Measurements from ENCODE around the gene AGRN. TPM values are rescaled to one million over a fixed set of nuclear protein-coding genes. Genes with fewer than 3 reads are reported as not detected.

AGRN gene
- total RNA-seq, 1 experiment from 2014 or later = 134 TPM

- Histone ChIP-seq H3K36me3 (ENCODE audit: control insufficient read depth in 1 of 2, insufficient read depth in 2 of 2, low read length in 2 of 2) (peaks cover 16 to 40% of the 10 kb centered on the region in 2 experiments; a peak in 3 of 4 replicates), H2AFZ (ENCODE audit: low read depth, low read length, poor library complexity, severe bottlenecking) (no peak overlapping the region), H3K9me3 (ENCODE audit: control insufficient read depth in 1 of 2, insufficient read depth in 1 of 2, low read depth in 1 of 2, low read length in 2 of 2) (no peaks in the 10 kb centered on the region), H3K9me2 (ENCODE audit: insufficient read depth) (no peaks in the 10 kb centered on the region), H3K79me2 (ENCODE audit: insufficient read depth, low read length) (peaks cover 4% of the 10 kb centered on the region; the same call in 1 of the 2 replicates), H3K9ac (ENCODE audit: low read length) (no peak overlapping the region), H3K27me3 (ENCODE audit: insufficient read depth, low read length) (no peaks in the 10 kb centered on the region), H4K20me1 (ENCODE audit: insufficient read depth) (no peaks in the 10 kb centered on the region), H3K4me1 (ENCODE audit: control insufficient read depth in 1 of 2, insufficient read depth in 2 of 2, low read length in 2 of 2) (no peaks in the 10 kb centered on the region), H3K4me3 (replicated peaks in 1 of 2; ENCODE audit: low read depth in 1 of 2, low read length in 2 of 2) (no peak overlapping the region), H3K27ac (ENCODE audit: low read depth, low read length) (no peak overlapping the region), H3K4me2 (ENCODE audit: low read length) (no peak overlapping the region)
- ChIA-PET CTCF (no interaction called here), POLR2A (no interaction called here), RAD21 (ENCODE audit: low non-redundant PET in 1 of 2, low total read pairs in 2 of 2, uncharacterized antibody in 2 of 2, unreplicated experiment in 2 of 2) (no interaction called here)
- ATAC-seq (no peak), DNase-seq (ENCODE audit: low read depth, low spot score) (no peak)
- no TSS peak for BruUV-seq (replicated peaks)
- intact Hi-C loops (cut with micrococcal nuclease) = no loop called here
- no peak for TF ChIP-seq ZNF274 (IDR thresholded peaks at IDR 0.05; ENCODE audit: low read depth, low read length)
- TF ChIP-seq EZH2phosphoT487 (IDR thresholded peaks at IDR 0.05; ENCODE audit: borderline replicate concordance) = no peak
- TF ChIP-seq POLR2AphosphoS5 (IDR thresholded peaks at IDR 0.05; ENCODE audit: low read depth, low read length) = no peak
- no peak for TF ChIP-seq CEBPB (IDR thresholded peaks at IDR 0.05; ENCODE audit: low read depth)
- no peak for TF ChIP-seq JUND (IDR thresholded peaks at IDR 0.05)
- TF ChIP-seq SRF (IDR thresholded peaks at IDR 0.05; ENCODE audit: low read depth) = no peak
- TF ChIP-seq SIN3A (IDR thresholded peaks at IDR 0.05; ENCODE audit: low read depth) = no peak
- TF ChIP-seq TCF7L2 (IDR thresholded peaks at IDR 0.05; ENCODE audit: borderline replicate concordance, extremely low read depth, insufficient read depth, insufficient read length) = no peak
- TF ChIP-seq RAD21 (IDR thresholded peaks at IDR 0.05; ENCODE audit: low read depth) = no peak
- no peak for TF ChIP-seq POLR2A (IDR thresholded peaks at IDR 0.05; ENCODE audit: borderline replicate concordance, extremely low read depth, insufficient read depth, insufficient read length)
- TF ChIP-seq, protein P1, sequence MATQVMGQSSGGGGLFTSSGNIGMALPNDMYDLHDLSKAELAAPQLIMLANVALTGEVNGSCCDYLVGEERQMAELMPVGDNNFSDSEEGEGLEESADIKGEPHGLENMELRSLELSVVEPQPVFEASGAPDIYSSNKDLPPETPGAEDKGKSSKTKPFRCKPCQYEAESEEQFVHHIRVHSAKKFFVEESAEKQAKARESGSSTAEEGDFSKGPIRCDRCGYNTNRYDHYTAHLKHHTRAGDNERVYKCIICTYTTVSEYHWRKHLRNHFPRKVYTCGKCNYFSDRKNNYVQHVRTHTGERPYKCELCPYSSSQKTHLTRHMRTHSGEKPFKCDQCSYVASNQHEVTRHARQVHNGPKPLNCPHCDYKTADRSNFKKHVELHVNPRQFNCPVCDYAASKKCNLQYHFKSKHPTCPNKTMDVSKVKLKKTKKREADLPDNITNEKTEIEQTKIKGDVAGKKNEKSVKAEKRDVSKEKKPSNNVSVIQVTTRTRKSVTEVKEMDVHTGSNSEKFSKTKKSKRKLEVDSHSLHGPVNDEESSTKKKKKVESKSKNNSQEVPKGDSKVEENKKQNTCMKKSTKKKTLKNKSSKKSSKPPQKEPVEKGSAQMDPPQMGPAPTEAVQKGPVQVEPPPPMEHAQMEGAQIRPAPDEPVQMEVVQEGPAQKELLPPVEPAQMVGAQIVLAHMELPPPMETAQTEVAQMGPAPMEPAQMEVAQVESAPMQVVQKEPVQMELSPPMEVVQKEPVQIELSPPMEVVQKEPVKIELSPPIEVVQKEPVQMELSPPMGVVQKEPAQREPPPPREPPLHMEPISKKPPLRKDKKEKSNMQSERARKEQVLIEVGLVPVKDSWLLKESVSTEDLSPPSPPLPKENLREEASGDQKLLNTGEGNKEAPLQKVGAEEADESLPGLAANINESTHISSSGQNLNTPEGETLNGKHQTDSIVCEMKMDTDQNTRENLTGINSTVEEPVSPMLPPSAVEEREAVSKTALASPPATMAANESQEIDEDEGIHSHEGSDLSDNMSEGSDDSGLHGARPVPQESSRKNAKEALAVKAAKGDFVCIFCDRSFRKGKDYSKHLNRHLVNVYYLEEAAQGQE (IDR thresholded peaks at IDR 0.05; ENCODE audit: low read depth) = no peak
- no peak for TF ChIP-seq MAX (IDR thresholded peaks at IDR 0.05)
- no peak for TF ChIP-seq SP1 (IDR thresholded peaks at IDR 0.05; ENCODE audit: low read depth)
- TF ChIP-seq, protein P2, sequence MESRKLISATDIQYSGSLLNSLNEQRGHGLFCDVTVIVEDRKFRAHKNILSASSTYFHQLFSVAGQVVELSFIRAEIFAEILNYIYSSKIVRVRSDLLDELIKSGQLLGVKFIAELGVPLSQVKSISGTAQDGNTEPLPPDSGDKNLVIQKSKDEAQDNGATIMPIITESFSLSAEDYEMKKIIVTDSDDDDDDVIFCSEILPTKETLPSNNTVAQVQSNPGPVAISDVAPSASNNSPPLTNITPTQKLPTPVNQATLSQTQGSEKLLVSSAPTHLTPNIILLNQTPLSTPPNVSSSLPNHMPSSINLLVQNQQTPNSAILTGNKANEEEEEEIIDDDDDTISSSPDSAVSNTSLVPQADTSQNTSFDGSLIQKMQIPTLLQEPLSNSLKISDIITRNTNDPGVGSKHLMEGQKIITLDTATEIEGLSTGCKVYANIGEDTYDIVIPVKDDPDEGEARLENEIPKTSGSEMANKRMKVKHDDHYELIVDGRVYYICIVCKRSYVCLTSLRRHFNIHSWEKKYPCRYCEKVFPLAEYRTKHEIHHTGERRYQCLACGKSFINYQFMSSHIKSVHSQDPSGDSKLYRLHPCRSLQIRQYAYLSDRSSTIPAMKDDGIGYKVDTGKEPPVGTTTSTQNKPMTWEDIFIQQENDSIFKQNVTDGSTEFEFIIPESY (IDR thresholded peaks at IDR 0.05; ENCODE audit: extremely low read depth, insufficient replicate concordance, low read length) = no peak
- no peak for TF ChIP-seq EGR1 (IDR thresholded peaks at IDR 0.05; ENCODE audit: low read depth)
Observed at GRCh38 chr1:1047963-1048362, 28.0 kb downstream of the AGRN start.

Measured in HCT116 (cell line).